Smooth muscle cell (in vitro differentiated cells): ENCODE data around the gene CYSTM1. TPM values are rescaled to one million over a fixed set of nuclear protein-coding genes. Genes with fewer than 3 reads are reported as not detected.

Source experiments
- DNase-seq: peaks from one replicate; lab custom pipeline; 2025; ENCODE audit not compliant: unreplicated experiment; lab: John Stamatoyannopoulos, UW
- H2AFZ ChIP-seq: fragments of 200-600 bp; sonication (generic); 2 replicates; pipeline ENCODE4 v1.6.0; 2016; ENCODE audit warnings: antibody characterized with exemption, low read depth, mild to moderate bottlenecking
- H3F3A ChIP-seq: fragments of 200-600 bp; sonication (generic); 2 replicates; pipeline ENCODE4 v1.6.0; 2017; ENCODE audit warnings: antibody characterized with exemption, low read depth
- H3K27ac ChIP-seq: fragments of 200-600 bp; sonication (generic); 2 replicates; pipeline ENCODE4 v1.5.1; 2016; ENCODE audit warnings: low read depth, mild to moderate bottlenecking
- H3K27me3 ChIP-seq: fragments of 200-600 bp; sonication (generic); 2 replicates; pipeline ENCODE4 v1.6.1; 2016; ENCODE audit warnings: low read depth, mild to moderate bottlenecking
- H3K36me3 ChIP-seq: fragments of 200-600 bp; sonication (generic); 2 replicates; pipeline ENCODE4 v1.5.1; 2016; ENCODE audit warnings: low read depth
- H3K4me1 ChIP-seq: fragments of 200-600 bp; sonication (generic); 2 replicates; pipeline ENCODE4 v1.5.1; 2016; ENCODE audit warnings: low read depth
- H3K4me2 ChIP-seq: fragments of 200-600 bp; sonication (generic); 2 replicates; pipeline ENCODE4 v1.6.0; 2016; ENCODE audit warnings: mild to moderate bottlenecking
- H3K4me3 ChIP-seq: fragments of 200-600 bp; sonication (generic); 2 replicates; pipeline ENCODE4 v1.5.1; 2016; ENCODE audit warnings: mild to moderate bottlenecking
- H3K79me2 ChIP-seq: fragments of 200-600 bp; sonication (generic); 2 replicates; pipeline ENCODE4 v1.6.0; 2016; ENCODE audit warnings: low read depth, mild to moderate bottlenecking
- H3K9ac ChIP-seq: fragments of 200-600 bp; sonication (generic); 2 replicates; pipeline ENCODE4 v1.6.0; 2016; ENCODE audit warnings: low read depth
- H3K9me3 ChIP-seq: fragments of 200-600 bp; sonication (generic); replicated peaks from 2 replicates; pipeline ENCODE4 v1.5.1; 2016; ENCODE audit warnings: low read depth
- H4K20me1 ChIP-seq: fragments of 200-600 bp; sonication (generic); 2 replicates; pipeline ENCODE4 v1.6.0; 2016; ENCODE audit warnings: low read depth
- WGBS: methylation state at CpG from one replicate; pipeline ENCODE4 v1.1.7; 2016; ENCODE audit warnings: low lambda C conversion rate; 5-methylcytosine and 5-hydroxymethylcytosine counted together
- polyA plus RNA-seq: library from polyadenylated mRNA; unstranded; fragments of >200 nt; fragmentation: Nextera tagmentation; extraction: Ambion mirVana; gene quantifications from 2 replicates; pipeline ENCODE4 v1.2.1, GENCODE V29; 2016
- total RNA-seq: library from RNA; depleted of rRNA; stranded (reverse); fragments of >200 nt; gene quantifications from 2 replicates; pipeline ENCODE4 v1.2.3, GENCODE V29; 2014
- TF ChIP-seq, protein P1 (sequence below): fragments of 200-600 bp; sonication (generic); IDR thresholded peaks from 2 replicates; pipeline ENCODE4 v1.5.1; 2017; ENCODE audit warnings: borderline replicate concordance, mild to moderate bottlenecking, antibody characterized with exemption; ENCODE audit not compliant: insufficient read depth, poor library complexity, severe bottlenecking

Gene CYSTM1
- total and polyA plus RNA-seq, 2 experiments from 2014 or later: 23.5 to 45.6 TPM

DNA sequence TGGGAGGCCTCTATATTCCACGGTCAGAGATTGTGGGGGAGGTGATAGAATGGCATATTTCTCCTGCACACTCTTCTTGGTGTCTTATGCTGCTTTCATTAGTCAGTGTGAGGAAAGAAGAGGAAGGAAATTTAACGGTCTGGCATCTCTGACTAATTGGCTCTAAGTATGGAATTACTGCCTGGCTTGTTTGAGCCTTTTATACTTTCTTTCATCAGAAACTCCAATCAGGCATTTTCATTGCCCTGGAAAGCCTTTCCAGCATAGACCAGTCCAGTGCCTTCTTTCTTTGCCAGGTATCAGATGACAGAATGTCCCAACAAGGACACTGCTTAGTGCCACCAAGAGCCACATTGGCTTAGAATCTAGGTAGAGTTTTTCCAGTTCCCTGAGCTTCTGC is 30.2 kb downstream of the CYSTM1 start:
- Histone ChIP-seq H2AFZ (no peak overlapping the region), H3K4me3 (no peak overlapping the region), H3K27ac (no peak overlapping the region), H3K4me2 (no peak overlapping the region), H3K36me3 (no peaks in the 10 kb centered on the region), H3K79me2 (no peaks in the 10 kb centered on the region), H3K27me3 (no peaks in the 10 kb centered on the region), H3K9ac (no peak overlapping the region), H3K9me3 (no peaks in the 10 kb centered on the region), H3K4me1 (peaks cover 8% of the 10 kb centered on the region), H3F3A (no peaks in the 10 kb centered on the region), H4K20me1 (no peaks in the 10 kb centered on the region)
- TF ChIP-seq, protein P1, sequence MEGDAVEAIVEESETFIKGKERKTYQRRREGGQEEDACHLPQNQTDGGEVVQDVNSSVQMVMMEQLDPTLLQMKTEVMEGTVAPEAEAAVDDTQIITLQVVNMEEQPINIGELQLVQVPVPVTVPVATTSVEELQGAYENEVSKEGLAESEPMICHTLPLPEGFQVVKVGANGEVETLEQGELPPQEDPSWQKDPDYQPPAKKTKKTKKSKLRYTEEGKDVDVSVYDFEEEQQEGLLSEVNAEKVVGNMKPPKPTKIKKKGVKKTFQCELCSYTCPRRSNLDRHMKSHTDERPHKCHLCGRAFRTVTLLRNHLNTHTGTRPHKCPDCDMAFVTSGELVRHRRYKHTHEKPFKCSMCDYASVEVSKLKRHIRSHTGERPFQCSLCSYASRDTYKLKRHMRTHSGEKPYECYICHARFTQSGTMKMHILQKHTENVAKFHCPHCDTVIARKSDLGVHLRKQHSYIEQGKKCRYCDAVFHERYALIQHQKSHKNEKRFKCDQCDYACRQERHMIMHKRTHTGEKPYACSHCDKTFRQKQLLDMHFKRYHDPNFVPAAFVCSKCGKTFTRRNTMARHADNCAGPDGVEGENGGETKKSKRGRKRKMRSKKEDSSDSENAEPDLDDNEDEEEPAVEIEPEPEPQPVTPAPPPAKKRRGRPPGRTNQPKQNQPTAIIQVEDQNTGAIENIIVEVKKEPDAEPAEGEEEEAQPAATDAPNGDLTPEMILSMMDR: no peak
- 29% methylated on average over 2 of the region's 2 CpGs for WGBS
- no peak for DNase-seq

DNA sequence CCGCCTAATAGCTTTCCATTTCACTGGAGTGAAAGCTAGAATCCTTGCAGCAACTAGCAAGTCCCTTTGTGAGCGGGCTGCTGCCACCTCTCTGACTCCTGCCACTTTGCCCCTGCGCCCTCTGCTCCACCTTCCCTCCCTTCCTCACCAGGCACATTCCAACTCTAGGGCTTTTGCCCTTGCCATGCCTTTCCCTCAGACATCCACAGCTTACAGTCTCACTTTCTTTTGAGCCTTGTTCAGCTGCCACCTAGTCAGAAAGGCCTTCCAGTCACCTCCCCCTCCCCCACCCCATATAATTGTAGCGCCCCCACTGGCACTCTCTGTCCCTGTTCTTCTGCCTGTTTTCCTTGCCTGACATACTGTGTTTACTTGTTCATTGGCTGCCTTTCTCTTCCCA is 31.0 kb downstream of the CYSTM1 start:
- DNase-seq: no peak
- Histone ChIP-seq H4K20me1 (no peaks in the 10 kb centered on the region), H3K4me3 (no peak overlapping the region), H3K4me1 (peaks cover 8% of the 10 kb centered on the region), H3F3A (no peaks in the 10 kb centered on the region), H3K27ac (no peak overlapping the region), H3K79me2 (no peaks in the 10 kb centered on the region), H3K9ac (no peak overlapping the region), H2AFZ (no peak overlapping the region), H3K9me3 (no peaks in the 10 kb centered on the region), H3K4me2 (no peak overlapping the region), H3K36me3 (no peaks in the 10 kb centered on the region), H3K27me3 (no peaks in the 10 kb centered on the region)
- WGBS: 81% methylated on average over 4 of the region's 4 CpGs
- TF ChIP-seq, protein P1: no peak

DNA sequence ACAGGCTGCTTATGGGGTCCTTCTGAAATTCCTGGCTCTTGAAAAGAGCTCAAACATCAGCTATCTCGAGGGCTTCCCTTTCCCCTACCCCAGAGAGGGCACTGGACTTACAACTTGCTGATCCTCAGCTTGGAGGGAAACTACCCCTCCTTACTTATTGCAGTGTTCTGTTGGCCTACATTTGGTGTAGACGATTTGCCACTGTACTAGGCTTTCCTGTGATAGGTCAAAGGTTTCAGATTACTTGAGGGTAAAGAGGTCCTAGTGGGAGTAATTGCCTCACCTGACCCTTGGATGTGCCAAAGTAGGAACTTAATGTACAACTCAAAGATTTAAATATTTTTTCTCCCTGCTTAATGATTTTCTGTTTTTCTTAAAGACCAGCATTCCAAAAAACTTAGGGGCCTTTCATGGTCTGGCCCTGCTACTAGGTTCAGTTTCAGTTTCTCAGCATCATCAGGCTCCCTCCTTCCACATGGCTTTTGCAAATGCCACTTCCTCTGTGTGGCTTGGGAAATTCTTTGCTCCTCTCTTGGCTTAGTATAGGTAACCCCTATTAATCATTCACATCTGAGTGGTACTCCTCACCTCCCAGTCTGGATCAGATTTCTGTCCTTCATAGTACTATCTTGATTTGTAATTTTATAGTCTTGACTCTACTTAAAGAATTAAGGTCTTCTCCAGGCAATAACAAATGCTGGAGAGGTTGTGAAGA is 32.4 kb downstream of the CYSTM1 start:
- H2AFZ ChIP-seq: no peak overlapping the region
- H3K9ac ChIP-seq: no peak overlapping the region
- TF ChIP-seq, protein P1: no peak
- H3K27me3 ChIP-seq: no peaks in the 10 kb centered on the region
- DNase-seq: no peak
- H4K20me1 ChIP-seq: no peaks in the 10 kb centered on the region
- H3K27ac ChIP-seq: no peak overlapping the region
- no peak overlapping the region for H3K4me3 ChIP-seq
- no peaks in the 10 kb centered on the region for H3K79me2 ChIP-seq
- no peaks in the 10 kb centered on the region for H3K36me3 ChIP-seq
- H3K4me1 ChIP-seq: peaks cover 8% of the 10 kb centered on the region
- 78% methylated on average over 2 of the region's 2 CpGs for WGBS
- H3K4me2 ChIP-seq: no peak overlapping the region
- H3K9me3 ChIP-seq: no peaks in the 10 kb centered on the region
- no peaks in the 10 kb centered on the region for H3F3A ChIP-seq

DNA sequence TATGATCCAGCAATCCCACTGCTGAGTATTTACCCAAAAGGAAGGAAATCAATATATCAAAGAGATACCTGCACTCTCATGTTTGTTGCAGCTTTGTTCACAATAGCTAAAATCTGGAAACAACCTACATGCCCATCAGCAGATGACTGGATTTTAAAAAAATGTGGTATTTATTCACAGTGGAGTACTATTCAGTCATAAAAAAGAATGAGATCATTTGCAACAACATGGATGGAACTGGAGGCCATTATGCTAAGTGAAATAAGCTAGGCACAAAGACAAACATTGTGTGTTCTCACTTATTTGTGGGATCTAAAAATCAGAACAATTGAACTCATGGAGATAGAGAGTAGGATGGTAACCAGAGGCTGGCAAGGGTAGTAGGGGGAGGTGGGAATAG is 33.1 kb downstream of the CYSTM1 start:
- Histone ChIP-seq H3K9ac (no peak overlapping the region), H3K27me3 (no peaks in the 10 kb centered on the region), H3K4me1 (peaks cover 8% of the 10 kb centered on the region), H3K36me3 (no peaks in the 10 kb centered on the region), H3K79me2 (no peaks in the 10 kb centered on the region), H3K27ac (no peak overlapping the region), H3K4me3 (no peak overlapping the region), H3K4me2 (no peak overlapping the region), H2AFZ (no peak overlapping the region), H3K9me3 (no peaks in the 10 kb centered on the region), H4K20me1 (no peaks in the 10 kb centered on the region), H3F3A (no peaks in the 10 kb centered on the region)
- DNase-seq: no peak
- TF ChIP-seq, protein P1: no peak
